NOMO-1 treated with dmso at 0.1 percent for 144 hours (cell line): ENCODE measurements around the gene ABCG1.
"Not testable (repeated sequence)": the region's sequence is repeated elsewhere in the genome, so short reads cannot be mapped to it uniquely, and the experiment has no call there.

Experiments
- DNase-seq: peaks from one replicate; lab custom pipeline; 2025; ENCODE audit not compliant: unreplicated experiment; lab: John Stamatoyannopoulos, UW

Gene ABCG1

DNA sequence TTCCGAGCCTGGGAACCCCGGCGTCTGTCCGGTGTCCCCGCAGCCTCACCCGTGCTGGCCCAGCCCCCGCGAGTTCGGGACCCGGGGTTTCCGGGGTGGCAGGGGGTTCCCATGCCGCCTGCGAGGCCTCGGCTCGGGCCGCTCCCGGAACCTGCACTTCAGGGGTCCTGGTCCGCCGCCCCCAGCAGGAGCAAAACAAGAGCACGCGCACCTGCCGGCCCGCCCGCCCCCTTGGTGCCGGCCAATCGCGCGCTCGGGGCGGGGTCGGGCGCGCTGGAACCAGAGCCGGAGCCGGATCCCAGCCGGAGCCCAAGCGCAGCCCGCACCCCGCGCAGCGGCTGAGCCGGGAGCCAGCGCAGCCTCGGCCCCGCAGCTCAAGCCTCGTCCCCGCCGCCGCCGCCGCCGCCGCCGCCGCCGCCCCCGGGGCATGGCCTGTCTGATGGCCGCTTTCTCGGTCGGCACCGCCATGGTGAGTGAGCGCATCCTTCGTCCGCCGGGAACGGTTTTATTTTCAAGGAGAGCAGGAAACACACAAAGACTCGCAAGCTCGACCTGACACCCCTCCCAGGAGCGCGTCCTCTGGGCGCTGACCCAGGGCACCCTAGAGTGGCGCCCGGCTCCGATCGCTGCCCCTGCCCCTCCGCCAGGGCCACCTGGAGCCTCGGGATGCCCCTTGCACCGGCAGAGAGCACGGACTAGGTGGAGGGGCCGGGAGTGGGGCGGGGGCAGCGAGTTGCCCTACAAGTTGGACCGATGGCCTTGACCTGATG, at the start of gene ABCG1:
TSS of gene ABCG1 (plus strand) at position 305 of the 770 bp plus-strand sequence. CDS start at position 428, 123 bp downstream.
- no peak for DNase-seq

DNA sequence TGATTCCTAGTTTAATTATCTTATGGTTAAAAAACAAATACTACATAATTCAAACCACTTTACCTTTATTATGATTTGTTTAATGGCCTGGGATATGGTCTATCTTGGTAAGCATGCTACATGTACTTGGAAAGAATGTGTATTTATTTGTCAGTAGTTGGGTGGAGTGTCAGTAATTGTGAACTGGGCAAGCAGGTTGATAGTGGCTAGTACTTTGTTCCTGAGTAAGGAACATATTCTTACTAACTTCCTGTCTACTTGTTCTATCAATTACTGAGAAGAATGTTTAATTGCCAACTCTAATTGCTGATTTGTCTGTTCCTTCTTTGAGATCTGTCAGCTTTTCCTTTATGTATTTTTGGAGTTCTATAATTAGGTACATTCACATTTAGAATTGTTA, 49.2 kb upstream of the ABCG1 start:
- no peak for DNase-seq

DNA sequence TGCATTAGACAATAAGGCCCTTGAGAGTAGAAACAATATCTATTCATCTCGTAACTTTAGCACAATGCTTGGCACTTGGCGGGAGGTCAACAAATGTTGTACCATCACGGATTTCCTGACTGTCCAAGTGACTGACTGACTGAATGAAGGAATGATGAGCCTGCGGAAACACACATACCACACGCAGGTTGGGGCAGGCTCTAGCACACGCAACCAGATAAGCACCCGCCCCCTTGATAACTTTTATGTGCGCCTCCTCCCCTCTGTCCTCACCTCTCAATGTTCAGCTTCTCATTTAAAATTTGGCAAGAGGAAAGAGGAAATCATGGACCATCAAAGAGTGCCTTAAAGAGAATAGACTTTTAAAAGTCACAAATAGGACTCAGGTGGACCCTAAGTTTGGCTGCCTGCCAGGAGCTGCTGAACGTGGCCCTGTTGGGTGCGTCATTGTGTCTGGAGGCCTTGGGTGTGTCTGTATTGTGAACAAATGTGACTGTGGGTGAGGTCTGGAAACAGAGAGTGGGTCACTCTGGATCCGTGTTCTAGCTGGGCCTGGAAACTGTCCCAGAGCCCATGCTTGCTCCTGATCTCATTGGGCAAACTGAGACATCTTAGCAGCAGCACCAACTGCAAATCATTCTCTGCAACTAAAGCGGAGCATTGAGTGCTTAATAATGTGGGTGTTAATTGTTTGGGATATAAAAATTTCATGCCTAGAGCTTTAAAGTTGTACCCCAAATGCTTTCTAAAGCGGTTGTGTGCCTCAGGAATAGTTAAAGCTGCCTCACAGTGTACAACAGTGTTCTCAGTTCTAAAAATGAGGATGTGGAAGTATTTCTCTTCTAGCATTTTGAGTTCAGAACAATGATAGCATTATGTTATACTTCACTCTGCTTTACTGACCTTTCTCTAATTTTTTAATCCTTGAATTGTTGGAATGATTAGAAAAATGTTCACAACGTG, 47.6 kb upstream of the ABCG1 start:
- DNase-seq = no peak

DNA sequence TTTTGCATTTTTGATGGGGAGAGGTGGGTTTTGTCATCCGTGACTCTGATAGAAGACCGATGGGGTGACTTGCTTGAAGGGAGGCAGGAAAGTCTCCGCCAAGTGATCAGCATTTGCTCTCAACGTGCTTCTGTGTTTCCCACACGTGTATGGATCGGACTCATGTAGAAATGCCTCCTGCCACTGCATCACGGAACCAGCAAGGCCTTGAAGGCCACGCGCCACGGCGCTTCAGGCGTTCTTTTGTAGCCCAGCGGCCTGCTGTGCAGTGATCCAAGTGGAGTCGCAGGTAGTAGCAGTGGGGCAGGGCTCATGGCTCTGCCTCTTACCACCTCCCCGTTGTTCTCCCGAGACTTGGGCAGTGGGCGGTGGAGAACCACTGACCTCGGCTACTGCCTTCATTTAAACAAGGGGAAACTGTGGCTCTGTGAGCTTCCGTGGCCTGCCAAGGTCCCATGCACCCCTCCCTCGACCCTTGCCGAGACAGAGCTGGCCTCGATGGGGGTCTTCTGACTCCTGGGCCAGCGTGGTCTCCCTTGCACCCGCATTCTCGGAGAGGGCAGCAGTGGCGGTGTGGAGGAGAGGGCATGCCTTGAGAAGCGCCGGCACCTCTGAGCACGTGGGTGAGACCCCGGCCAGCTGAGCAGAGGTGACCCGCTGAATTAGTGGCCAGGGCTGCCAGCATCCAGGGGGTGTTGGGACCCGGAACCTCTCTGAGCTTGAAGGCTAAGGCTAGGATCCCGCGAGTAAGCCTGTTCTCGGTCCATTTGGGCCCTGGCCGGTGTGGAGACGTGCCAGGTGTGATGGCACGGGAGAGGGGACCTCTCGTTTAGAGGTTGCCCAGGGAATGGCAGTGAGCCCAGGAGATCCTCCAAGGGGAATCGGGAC, 46.1 kb upstream of the ABCG1 start:
- no peak for DNase-seq

DNA sequence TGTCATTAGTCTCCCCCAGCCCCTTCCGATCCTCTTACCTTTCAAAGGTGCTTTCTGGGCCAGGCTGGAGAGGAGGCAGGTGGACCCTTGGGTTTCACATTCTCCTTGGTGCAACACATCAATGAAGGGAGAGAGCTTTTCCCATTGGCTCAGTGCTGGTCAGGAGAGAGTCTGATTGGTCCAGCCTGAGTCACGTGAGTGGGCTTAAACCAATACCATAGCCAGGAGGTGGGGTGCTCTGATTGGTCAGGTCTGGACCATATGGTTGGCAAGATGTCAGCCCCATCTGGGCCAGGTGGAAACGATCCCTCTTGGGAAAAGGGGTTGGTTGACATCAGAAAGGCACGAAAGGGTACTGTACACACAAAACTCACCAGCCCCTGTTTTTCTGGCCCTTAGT, 44.8 kb upstream of the ABCG1 start:
- no peak for DNase-seq

DNA sequence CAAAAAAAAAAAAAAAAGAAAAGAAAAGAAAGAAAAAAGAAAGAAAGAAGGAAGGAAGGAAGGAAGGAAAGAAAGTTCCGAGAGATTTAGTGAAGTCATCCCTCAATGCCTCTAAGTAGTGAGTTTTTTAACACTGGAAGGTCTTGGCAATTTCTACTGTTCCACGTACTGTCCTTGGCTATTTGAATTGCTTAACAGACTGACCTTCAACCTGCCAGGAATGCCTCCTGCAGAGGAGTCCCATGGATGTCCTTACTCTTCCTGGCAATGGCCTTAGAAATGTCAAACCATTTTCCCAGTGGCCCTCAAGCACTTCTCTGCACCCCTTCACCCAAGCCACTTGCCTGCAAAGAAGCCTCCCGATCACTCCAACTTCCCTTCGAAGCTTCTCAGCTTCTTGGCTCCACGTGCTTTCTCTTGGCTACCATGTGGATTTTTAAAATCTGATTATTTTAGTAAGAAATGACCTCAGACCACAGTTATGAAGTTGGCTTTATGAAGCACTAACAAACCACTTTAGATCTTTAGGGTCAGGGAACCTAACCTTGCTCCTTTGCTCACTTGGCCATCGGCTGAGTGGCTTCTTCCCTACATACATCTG, 43.7 kb upstream of the ABCG1 start:
- DNase-seq = no peak

DNA sequence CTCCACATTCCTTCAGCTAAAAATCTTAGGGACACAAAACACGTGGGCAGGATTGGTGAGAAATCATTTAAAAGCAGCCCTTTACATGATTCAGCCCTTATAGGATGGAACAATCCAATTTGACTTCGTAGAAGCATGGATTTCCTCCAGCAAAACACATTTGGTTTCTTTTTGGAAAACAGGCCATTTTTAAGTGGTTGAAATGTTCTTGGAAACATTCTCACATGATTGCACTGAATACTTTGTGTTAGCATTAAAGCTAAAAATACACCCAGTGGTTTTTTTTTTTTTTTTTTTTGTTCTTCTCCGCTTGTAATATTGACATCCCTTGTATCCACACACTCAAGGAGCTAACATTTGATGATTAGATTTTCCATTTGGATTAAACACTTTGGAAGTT, 42.1 kb upstream of the ABCG1 start:
- DNase-seq = no peak

DNA sequence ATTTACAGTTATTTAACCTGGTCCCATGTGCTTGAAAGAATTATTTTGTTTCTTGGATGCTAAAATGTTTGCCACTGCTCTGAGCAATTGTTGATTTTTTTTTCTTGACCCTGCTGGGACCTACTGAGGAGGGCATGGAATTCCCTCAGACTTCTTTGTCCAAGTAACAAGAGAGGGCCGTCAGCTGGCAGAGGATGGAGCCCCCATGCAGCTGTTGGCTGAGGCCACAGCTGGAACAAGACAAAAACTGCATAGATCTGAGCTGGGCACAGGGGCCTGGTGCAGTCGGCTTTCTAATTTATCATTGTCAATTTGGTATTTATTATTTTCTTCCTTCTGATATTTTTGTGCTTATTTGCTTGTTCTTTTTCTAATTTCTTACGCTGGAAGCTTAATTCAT, 39.6 kb upstream of the ABCG1 start:
- DNase-seq = no peak

DNA sequence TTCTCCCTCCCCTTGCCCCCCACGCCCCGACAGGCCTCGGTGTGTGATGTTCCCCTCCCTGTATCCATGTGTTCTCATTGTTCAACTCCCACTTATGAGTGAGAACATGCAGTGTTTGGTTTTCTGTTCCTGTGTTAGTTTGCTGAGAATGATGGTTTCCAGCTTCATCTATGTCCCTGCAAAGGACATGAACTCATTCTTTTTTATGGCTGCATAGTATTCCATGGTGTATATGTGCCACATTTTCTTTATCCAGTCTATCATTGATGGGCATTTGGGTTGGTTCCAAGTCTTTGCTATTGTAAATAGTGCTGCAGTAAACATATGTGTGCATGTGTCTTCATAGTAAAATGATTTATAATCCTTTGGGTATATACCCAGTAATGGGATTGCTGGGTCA, 38.9 kb upstream of the ABCG1 start:
- DNase-seq = not testable (repeated sequence)

DNA sequence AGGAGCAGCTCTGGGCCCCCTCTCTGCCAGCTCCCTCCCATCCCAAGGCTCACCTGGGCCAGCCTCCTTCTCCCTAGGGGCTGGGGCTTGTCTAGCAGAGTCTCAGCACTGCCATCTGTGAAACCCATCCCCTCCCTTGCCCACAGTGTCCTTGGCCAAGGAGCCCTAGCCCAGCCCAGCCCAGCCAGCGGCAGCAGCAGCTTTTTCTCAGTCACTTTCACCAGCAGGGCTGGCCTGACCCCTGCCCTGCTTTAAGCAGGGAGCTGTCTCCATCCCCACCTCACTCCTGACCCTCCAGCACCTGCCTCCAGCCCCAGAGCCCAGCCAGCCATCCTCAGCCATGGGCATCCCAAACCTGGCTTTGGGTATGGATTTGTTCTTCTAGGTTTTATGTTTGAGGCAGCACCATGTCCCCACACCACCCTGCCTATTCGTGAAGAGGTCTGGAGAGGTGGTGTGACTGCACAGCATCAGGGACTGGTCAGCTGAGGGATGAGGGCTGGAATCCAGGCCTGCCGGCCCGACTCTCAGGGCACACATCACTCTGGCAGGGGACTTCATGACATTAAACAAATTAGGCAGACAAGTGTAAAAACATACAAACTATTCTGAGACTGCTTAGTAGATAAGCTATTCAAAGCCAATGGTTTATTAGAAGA, 36.1 kb upstream of the ABCG1 start:
- no peak for DNase-seq

DNA sequence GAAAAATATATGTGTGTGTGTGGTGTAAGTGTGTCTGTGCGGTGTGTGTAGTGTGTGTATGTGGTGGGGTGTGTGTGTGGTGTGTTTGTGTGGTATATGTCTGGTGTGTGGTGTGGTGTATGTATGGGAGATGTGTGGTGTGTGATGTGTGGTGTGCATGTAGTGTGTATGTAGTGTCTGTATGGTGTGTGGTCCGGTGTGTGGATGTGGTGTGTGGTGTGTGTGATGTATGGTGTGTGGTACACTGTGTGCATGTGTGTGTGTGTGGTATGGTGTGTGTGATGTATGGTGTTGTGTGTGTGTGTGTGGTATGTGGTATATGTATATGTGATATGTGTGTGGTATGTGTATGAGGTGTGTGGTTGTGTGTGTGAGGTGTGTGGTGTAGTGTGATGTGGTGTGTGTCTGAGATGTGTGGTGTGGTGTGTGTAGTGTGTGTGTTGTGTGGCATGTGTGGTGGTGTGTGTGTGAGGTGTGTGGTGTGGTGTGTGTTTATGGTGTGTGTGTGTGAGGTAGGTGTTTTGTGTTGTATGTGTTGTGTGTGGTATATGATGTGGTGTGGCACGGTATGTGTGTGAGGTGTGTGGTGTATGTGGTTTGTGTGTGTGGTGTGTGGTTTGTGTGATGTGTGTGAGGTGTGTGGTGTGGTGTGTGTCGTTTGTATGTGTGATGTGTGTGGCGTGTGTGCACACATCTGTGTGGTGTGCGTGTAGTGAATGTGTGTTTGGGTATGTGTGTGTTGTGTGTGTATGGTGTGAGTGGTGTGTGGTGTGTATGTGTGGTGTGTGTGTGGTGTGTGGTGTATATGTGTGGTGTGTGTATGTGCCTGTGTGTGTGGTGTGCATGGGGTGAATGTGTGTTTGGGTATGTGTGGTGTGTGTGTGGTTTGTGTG, 35.3 kb upstream of the ABCG1 start:
- DNase-seq = no peak

DNA sequence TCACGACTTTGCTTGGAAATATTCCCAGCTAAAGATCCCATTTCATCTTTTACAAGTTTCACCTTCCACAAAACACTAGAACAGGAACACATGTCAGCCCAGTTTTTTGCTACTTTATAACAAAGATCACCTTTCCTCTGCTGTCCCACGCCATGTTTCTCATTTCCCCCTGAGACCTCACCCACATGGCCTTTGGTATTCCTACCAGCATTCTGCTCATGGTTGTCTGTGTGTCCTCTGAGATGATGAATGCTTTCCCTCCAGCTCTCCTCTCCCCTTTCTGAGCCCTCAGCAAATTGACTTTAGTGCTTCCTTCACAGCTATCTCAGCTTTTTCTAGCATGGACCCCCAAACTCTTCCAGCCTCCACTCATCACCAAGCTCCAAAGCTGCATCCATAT, 32.3 kb upstream of the ABCG1 start:
- no peak for DNase-seq

DNA sequence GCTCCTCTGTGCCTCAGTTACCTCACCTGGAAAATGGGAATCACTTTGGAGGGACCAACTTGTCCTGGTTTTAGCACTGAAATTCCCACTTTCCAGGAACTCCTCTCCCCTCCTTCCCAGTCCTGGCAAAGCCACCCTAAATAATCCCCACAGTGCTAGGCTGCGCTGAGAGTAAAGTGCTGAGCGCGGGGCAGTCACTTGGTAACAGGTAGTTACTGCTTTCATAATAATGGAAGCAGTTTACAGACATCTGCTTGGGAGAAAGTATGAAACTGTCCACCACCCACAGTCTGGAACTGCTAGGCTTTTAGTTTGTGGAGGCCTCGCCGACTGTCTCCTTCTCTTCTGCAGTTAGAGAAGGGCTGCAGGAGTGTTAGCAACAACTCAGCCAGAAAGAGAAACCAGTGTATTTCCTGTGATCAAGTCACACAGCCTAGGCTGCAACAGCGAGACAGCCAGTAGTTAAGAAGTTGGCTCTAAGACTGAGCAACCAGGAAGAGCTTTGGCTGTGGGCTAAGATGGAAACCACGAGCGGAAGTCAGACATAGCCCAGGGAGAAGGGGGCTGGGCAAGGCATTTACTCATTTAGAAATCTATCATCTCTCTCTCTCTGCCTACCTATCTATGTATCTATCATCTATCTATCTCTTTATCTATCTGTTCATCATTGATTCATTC, 30.8 kb upstream of the ABCG1 start:
- peak; percentile 88 for DNase-seq

DNA sequence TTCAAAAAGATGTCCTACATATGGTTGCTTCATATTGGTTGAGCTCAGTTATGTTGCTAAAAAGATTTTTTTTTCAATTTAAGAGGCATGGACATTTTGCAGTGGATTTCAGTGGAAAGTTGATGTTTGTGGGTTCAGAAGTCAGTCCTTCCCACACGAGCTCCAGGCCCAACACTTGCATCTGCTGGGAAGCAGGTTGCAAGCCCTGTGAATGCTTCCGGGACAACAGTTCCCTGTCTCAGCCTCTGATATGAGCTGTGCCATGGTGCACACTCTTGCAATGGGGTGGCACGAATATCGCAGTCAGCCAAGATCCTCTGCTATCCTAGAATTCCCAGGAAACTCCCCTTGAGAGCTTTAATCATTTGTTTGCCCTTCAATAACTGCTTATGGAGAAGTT, 30.3 kb upstream of the ABCG1 start:
- DNase-seq = no peak

DNA sequence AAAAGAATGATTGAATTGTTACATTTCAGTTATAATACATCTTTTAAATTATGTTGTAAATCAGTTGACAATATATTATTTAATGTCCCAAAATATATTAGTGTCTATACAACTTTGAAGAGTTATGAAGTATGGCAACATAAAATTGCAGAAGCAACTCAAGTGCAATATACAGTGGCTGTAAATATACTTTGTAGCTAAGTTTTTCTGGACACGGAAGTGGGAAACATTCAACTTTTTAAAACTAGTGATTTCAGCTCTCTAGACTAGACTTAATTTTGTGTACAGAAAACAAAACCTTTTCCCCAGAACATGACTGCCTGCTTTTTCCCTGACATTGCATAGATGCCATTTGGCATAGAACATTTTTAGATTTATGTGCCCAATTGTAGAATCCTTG, 29.5 kb upstream of the ABCG1 start:
- DNase-seq = no peak

DNA sequence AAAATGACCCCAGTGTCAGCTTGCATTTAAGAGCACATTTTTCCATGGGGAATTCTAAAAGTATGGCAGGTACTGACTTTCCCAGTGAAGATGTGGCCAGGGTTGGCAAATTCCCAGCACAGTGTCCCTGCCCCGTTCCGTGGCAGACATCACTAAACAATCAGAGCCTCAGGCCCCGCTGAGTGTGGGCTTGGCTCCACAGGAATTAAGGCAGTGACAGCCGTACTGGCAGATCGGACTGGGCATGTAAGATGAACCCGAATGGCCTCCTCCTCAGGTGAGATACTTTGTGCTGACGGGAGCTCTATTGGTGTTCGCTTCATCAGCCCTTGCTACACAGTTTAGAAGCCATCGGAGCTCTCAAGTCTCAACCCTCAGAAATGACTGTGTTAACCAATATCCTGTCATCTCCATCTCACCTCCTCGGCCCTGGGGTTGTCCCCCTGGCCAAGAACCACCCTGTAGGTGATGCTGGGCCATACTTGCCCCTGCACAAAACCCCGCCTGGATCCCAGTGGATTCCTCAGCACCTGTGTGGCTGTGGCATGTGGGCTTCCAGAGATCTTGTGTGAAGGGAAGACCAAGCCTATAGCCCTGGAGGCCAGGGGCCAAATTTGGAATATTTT, 29.0 kb upstream of the ABCG1 start:
- no peak for DNase-seq

DNA sequence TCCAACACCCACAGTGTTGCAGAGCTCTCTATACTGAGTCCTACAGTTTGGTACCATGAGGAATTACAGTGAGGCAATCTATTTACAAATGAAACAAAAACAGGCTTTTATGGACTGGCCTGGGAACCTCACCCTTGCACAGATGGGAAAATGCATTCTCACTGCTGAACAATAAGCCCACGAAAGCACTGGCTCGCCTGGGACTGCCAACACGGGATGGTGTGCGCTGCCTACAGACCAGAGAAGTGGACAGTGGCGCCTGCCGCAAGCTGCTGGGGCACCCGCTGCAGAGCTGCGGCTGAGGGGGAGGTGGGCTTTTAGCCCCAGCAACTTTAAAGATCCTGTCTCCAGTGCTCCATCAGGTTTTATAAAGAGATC, 28.5 kb upstream of the ABCG1 start:
- no peak for DNase-seq

DNA sequence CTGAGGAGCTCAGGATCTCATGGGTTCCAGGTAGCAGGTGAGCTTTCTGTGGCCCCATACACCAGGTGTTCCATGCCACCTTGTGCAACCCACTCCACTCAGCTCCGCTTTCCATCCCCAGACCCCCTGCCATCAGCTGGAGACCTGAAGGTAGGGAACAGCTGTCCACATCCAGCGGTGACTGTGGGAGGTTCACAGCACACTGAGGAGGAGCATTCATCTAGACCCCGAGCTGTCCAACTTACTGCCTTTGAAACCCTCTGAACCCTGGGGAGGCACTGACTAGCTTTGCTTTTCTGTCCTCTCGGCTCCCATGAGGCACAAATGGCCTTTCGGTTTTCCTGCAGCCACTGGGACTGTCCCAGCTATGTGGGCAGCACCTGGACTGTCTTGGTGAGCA, 27.9 kb upstream of the ABCG1 start:
- no peak for DNase-seq
